Transverse colon (tissue), 4 donors: Measurements from ENCODE around the gene LIN7C.

Experiments used
- POLR2A ChIP-seq: fragments of 450-650 bp; IDR thresholded peaks from one replicate; pipeline ENCODE4 v1.6.1; 2016; ENCODE audit warnings: antibody characterized with exemption, mild to moderate bottlenecking, moderate library complexity
- POLR2AphosphoS5 ChIP-seq, 3 donors: sonication (generic); formaldehyde crosslinking; IDR thresholded peaks; one replicate each; pipeline ENCODE4 v1.6.1; 2016; ENCODE audit warnings: antibody characterized with exemption in 3 of 3
- TF ChIP-seq, protein P1 (sequence below), 5 experiments: fragments of 200-600 bp in 3 of 5; fragments of 450-650 bp in 2 of 5; sonication (generic) in 3 of 5; IDR thresholded peaks; 1 replicate in 2 of 5; 2 replicates in 3 of 5; pipeline ENCODE4 v1.5.1; 2016 to 2017; ENCODE audit warnings: antibody characterized with exemption in 5 of 5, inconsistent platforms in 3 of 5, mild to moderate bottlenecking in 2 of 5, moderate library complexity in 1 of 5

DNA sequence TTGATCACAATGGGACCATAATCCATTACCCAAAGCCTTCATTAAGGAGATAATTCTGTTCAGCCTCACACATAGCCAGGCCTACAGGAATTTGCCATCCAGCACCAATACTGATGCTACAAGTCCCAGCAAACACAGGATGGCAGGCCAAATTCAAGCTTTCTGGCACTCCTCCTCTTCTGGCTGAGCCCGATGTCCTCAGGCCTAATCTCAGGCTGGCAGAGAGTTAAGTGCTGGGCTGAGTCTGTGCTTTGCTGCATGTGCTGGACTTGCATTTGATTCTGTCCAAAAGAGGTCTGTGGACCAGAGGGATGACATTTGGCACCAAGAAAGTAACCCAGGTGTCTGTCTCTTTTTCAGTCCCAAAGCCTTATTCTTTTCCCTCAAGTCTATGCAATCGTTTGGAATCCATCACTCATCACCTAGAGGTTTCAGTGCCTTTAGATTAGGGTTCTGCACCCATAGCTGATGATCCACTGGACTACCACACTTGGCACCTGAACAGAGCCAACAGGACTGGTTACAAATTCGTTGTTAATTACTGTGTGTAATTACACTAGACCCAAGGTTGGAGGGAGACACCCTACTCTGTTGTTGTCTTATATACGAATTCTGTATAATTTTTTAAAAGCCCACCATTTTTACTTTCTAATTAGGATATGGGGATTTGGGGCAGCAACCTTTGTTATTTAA, 19.4 kb upstream of the LIN7C start:
- TF ChIP-seq POLR2A: no peak
- TF ChIP-seq, protein P1, sequence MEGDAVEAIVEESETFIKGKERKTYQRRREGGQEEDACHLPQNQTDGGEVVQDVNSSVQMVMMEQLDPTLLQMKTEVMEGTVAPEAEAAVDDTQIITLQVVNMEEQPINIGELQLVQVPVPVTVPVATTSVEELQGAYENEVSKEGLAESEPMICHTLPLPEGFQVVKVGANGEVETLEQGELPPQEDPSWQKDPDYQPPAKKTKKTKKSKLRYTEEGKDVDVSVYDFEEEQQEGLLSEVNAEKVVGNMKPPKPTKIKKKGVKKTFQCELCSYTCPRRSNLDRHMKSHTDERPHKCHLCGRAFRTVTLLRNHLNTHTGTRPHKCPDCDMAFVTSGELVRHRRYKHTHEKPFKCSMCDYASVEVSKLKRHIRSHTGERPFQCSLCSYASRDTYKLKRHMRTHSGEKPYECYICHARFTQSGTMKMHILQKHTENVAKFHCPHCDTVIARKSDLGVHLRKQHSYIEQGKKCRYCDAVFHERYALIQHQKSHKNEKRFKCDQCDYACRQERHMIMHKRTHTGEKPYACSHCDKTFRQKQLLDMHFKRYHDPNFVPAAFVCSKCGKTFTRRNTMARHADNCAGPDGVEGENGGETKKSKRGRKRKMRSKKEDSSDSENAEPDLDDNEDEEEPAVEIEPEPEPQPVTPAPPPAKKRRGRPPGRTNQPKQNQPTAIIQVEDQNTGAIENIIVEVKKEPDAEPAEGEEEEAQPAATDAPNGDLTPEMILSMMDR (IDR thresholded peaks at IDR 0.05): no peak
- no peak for TF ChIP-seq POLR2AphosphoS5 (IDR thresholded peaks at IDR 0.05)
